Mesodermal cell (in vitro differentiated cells): ENCODE measurements around the gene TUG1. TPM values are rescaled to one million over a fixed set of nuclear protein-coding genes. Genes with fewer than 3 reads are reported as not detected.

ENCODE experiments used
- H3K27ac ChIP-seq: 2 replicates; pipeline ENCODE4 v1.7.0; 2013; ENCODE audit warnings: mild to moderate bottlenecking, low read depth, low read length, moderate library complexity; ENCODE audit not compliant: severe bottlenecking
- H3K36me3 ChIP-seq: 2 replicates; pipeline ENCODE4 v1.7.1; 2013; ENCODE audit warnings: mild to moderate bottlenecking, low read length, moderate library complexity; ENCODE audit not compliant: control insufficient read depth, insufficient read depth
- H3K4me1 ChIP-seq: one replicate; pipeline ENCODE4 v1.7.1; 2013; ENCODE audit warnings: mild to moderate bottlenecking, low read length; ENCODE audit not compliant: insufficient read depth, control insufficient read depth, poor library complexity, severe bottlenecking
- H3K4me3 ChIP-seq: 2 replicates; pipeline ENCODE4 v1.7.0; 2013; ENCODE audit warnings: low read length, control low read depth, mild to moderate bottlenecking; ENCODE audit not compliant: insufficient read depth, poor library complexity, severe bottlenecking; ENCODE audit errors: extremely low read depth
- H3K9me3 ChIP-seq: 2 replicates; pipeline ENCODE4 v1.7.1; 2013; ENCODE audit warnings: mild to moderate bottlenecking, low read length, moderate library complexity; ENCODE audit not compliant: control insufficient read depth
- WGBS, 2 experiments: methylation state at CpG; one replicate each; pipeline ENCODE4 v1.1.5; 2013; ENCODE audit warnings: missing lambda C conversion rate in 2 of 2; ENCODE audit not compliant: insufficient coverage in 2 of 2; 5-methylcytosine and 5-hydroxymethylcytosine counted together
- polyA plus RNA-seq, 2 experiments: library from polyadenylated mRNA; stranded (reverse); fragments of 50-300 nt; gene quantifications; one replicate each; pipeline ENCODE4 v1.2.3, GENCODE V29; 2013

Gene TUG1
- polyA plus RNA-seq (2013, experiment 1 of 2): 86.7 TPM
- polyA plus RNA-seq (2013, experiment 2 of 2): 85.8 TPM

GRCh38 chr22:30968924-30969531 is at the start of gene TUG1:
TSS of gene TUG1 (plus strand) at chr22:30969265.
- peak within 1 kb of the TSS; percentile 94 for H3K27ac ChIP-seq
- H3K9me3 ChIP-seq: peaks cover 51% of the 10 kb centered on the region
- H3K4me3 ChIP-seq: peak within 1 kb of the TSS; percentile 74
- peaks cover 65% of the 10 kb centered on the region for H3K36me3 ChIP-seq
- H3K4me1 ChIP-seq: peaks cover 6% of the 10 kb centered on the region
- 0 to 1% methylated on average over 52 to 66 of the region's 67 CpGs for WGBS, 2 experiments

DNA sequence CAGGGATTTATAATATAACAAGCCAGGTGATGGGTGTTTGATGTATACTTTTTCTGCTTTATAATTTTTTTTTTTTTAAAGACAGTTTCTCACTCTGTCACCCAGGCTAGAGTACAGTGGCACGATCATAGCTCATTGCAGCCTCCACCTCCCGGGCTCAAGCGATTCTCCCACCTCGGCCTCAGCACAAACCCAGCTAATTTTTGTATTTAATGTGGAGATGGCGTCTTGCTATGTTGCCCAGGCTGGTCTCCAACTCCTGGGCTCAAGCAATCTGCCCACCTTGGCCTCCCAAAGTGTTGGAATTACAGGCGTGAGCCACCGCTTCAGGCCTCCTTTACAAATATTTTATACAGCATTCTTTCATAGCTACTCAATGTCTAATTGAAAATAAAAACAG is 49.1 kb upstream of the TUG1 start:
- 100% methylated on average over 3 of the region's 7 CpGs for WGBS, 2 experiments
- Histone ChIP-seq H3K27ac (no peak overlapping the region), H3K4me3 (no peak overlapping the region), H3K4me1 (no peaks in the 10 kb centered on the region), H3K9me3 (no peaks in the 10 kb centered on the region), H3K36me3 (peaks cover 5% of the 10 kb centered on the region)

- WGBS, 2 experiments: 0% methylated on average over 1 to 2 of the region's 9 CpGs
- Histone ChIP-seq H3K4me3 (no peak overlapping the region), H3K9me3 (no peaks in the 10 kb centered on the region)
These were observed 48.7 kb upstream of the TUG1 start for GRCh38 chr22:30920407-30920806.

DNA sequence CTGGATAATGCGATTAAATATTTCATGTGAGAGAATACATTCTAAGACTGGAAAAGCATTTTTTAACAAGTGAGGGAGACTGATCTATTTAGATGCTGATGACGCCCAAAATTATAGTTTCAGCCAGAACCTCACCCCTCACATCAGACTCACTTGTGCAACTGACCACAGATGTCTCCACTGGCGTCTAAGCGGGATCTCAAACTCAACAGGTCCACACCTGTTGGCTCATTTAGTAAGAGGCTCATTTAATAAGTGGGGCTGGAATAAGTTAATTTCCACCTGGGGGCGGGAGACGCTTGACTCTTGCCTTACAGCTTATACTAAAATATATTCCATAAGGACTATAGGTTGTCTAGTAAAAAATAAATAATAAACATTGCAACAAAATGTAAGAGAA is 48.0 kb upstream of the TUG1 start:
- H3K36me3 ChIP-seq: peaks cover 15% of the 10 kb centered on the region
- H3K4me3 ChIP-seq: no peak overlapping the region
- H3K27ac ChIP-seq: no peak overlapping the region
- H3K4me1 ChIP-seq: no peaks in the 10 kb centered on the region
- WGBS, 2 experiments: 100% methylated on average over 1 of the region's 6 CpGs; no CpG with 5 or more reads in 1 of the 2 experiments
- no peaks in the 10 kb centered on the region for H3K9me3 ChIP-seq

More at GRCh38 chr22:30920407-30920806, 48.7 kb upstream of the TUG1 start:
- no peaks in the 10 kb centered on the region for H3K4me1 ChIP-seq
- no peak overlapping the region for H3K27ac ChIP-seq
- H3K36me3 ChIP-seq: peaks cover 8% of the 10 kb centered on the region

GRCh38 chr22:30922151-30922611 is 46.9 kb upstream of the TUG1 start:
- H3K36me3 ChIP-seq: peaks cover 26% of the 10 kb centered on the region
- 94 to 95% methylated on average over 34 of the region's 34 CpGs for WGBS, 2 experiments
- H3K9me3 ChIP-seq: no peaks in the 10 kb centered on the region
- no peak overlapping the region for H3K4me3 ChIP-seq
- no peak overlapping the region for H3K27ac ChIP-seq
- H3K4me1 ChIP-seq: no peaks in the 10 kb centered on the region

DNA sequence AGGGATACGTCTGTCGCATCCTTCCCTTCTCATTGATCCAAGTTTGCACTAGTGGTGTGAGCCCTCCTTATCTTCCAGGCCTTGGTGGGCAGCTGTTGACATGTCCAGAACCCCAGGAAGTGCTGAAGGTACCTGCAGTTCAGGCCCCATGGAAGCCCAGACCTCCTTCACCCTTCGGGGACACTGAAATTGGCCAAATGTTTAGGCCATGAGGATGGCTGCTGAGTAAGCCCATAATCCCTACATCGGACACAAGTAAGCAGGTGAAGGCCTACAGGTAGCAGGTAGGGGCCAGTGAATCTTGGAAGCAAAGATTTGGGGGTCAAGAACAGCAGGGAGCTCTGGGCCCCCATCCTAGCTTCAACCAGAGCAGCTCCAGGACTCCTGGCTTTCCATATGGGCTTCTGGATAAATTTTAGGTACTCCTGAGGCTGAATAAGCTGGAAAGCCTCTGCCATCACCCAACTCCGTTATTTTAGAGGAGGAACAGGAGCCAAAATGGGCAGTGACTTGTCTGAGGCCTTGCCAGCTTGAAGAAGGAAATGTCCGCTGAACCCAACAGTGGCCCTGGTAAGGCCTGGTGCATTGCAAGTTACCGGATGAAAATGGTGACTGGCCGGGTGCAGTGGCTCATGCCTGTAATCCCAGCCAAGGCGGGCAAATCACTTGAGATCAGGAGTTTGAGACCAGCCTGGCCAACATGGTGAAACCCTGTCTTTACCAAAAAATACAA is 45.7 kb upstream of the TUG1 start:
- Histone ChIP-seq H3K27ac (no peak overlapping the region), H3K4me3 (no peak overlapping the region), H3K4me1 (no peaks in the 10 kb centered on the region), H3K36me3 (peaks cover 37% of the 10 kb centered on the region), H3K9me3 (no peaks in the 10 kb centered on the region)
- 94 to 100% methylated on average over 7 of the region's 9 CpGs for WGBS, 2 experiments

GRCh38 chr22:30925667-30926066 is 43.4 kb upstream of the TUG1 start:
- Histone ChIP-seq H3K4me1 (no peaks in the 10 kb centered on the region), H3K9me3 (no peaks in the 10 kb centered on the region), H3K36me3 (peaks cover 56% of the 10 kb centered on the region), H3K27ac (no peak overlapping the region), H3K4me3 (no peak overlapping the region)
- 94 to 100% methylated on average over 4 to 5 of the region's 5 CpGs for WGBS, 2 experiments

DNA sequence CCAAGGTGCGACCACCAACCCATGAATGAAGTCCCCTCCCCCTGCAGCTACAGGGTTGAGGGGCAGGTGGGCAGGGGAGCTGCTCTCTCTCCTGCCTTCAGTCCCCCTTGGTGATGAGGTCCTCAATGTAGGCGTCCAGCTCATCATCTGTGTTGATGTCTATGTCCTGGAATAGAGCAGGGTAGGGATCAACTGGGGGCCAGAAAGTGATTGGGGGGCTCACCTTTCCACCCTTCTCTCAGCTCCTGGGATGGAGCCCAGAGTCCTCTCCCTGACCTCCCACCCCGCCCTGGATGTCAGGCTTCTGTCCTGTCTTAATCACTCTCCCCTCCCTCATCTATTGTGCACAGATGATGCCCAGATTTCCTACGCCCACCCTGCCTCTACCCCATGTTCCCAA is 42.4 kb upstream of the TUG1 start:
- Histone ChIP-seq H3K4me3 (no peak overlapping the region), H3K36me3 (peaks cover 67% of the 10 kb centered on the region), H3K4me1 (no peaks in the 10 kb centered on the region), H3K27ac (no peak overlapping the region), H3K9me3 (no peaks in the 10 kb centered on the region)
- WGBS, 2 experiments: 100% methylated on average over 2 of the region's 4 CpGs

DNA sequence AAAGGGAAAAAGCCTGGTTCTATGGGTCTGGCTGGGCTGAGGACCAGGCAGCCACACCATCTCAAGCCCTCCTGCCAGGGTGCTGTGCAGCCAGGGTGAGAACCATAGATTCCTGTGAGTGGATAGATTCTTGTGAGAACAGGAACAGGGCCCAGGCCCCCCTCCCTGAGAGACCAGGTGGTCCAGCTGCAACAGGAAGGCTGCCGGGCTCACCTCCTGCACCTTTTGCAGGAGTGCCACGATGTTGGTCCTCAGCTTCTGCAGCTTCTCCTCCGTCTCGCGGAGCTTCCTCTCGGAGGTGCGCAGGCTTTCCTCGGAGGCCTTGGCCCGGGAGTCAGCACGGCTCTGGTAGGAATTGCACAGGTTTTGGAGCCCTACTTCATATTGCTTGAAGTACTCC is 41.3 kb upstream of the TUG1 start:
- Histone ChIP-seq H3K4me3 (no peak overlapping the region), H3K36me3 (peaks cover 78% of the 10 kb centered on the region), H3K4me1 (no peaks in the 10 kb centered on the region), H3K9me3 (no peaks in the 10 kb centered on the region), H3K27ac (no peak overlapping the region)
- WGBS, 2 experiments: 98 to 100% methylated on average over 2 to 10 of the region's 10 CpGs

DNA sequence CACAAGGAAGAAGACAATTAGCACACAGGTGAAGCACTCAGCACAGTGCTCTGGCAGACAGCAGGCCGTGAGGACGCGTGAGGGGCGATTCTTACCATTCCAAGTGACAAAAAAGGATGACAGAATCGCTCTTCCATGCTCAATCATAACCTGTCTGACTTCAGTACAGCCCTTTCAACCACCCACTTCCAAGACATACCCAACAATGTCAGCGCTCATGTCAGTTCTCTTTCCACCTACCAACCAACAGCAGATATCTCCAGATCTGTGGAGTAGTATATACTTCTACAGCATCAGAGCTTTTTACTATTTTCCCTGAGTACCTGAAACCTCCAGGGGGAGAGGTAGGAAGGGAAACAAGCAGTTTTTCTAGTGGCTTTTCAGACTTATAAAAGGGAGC is 40.7 kb upstream of the TUG1 start:
- WGBS, 2 experiments: 93% methylated on average over 5 of the region's 6 CpGs; no CpG with 5 or more reads in 1 of the 2 experiments

GRCh38 chr22:30930228-30930627 is 38.8 kb upstream of the TUG1 start:
- H3K27ac ChIP-seq: no peak overlapping the region
- H3K36me3 ChIP-seq: peaks cover 96% of the 10 kb centered on the region
- no peak overlapping the region for H3K4me3 ChIP-seq
- H3K9me3 ChIP-seq: no peaks in the 10 kb centered on the region
- WGBS, 2 experiments: 95 to 100% methylated on average over 3 of the region's 3 CpGs
- H3K4me1 ChIP-seq: no peaks in the 10 kb centered on the region

More for the DNA sequence above, 40.7 kb upstream of the TUG1 start:
- Histone ChIP-seq H3K4me1 (no peaks in the 10 kb centered on the region), H3K9me3 (no peaks in the 10 kb centered on the region), H3K4me3 (no peak overlapping the region), H3K27ac (no peak overlapping the region), H3K36me3 (peaks cover 84% of the 10 kb centered on the region)
